ENCODE measurements around the gene CORO6.

- TF ChIP-seq POLR2A (IDR thresholded peaks at IDR 0.05; ENCODE audit: low read depth, low read length), result no peak
- no peak for TF ChIP-seq POLR2AphosphoS5 (IDR thresholded peaks at IDR 0.05; ENCODE audit: low read depth, low read length)
- TF ChIP-seq TAF1 (IDR thresholded peaks at IDR 0.05; ENCODE audit: low read depth, low read length), result no peak
Observed at GRCh38 chr17:29615048-29615385, 7.7 kb downstream of the CORO6 start.
